Astrocyte (in vitro differentiated cells and primary cell): ENCODE data around the gene SLC24A4. TPM values are rescaled to one million over a fixed set of nuclear protein-coding genes. Genes with fewer than 3 reads are reported as not detected.

ENCODE experiments used
- DNase-seq: peaks from one replicate; pipeline ENCODE4 v3.0.0-alpha.2; 2010; ENCODE audit warnings: low read depth
- FAIRE-seq: peaks from 2 replicates; lab custom pipeline; 2011; peaks lifted over from hg19 to GRCh38; lab: Jason Lieb, UNC
- H2AFZ ChIP-seq: 2 replicates; pipeline ENCODE4 v1.6.0; 2012; ENCODE audit warnings: low read depth, low read length, inconsistent platforms
- H3K27ac ChIP-seq: 2 replicates; pipeline ENCODE4 v1.5.1; 2011; ENCODE audit warnings: low read depth, low read length, inconsistent platforms
- H3K27me3 ChIP-seq: 2 replicates; pipeline ENCODE4 v1.6.0; 2011; ENCODE audit warnings: low read length, inconsistent platforms; ENCODE audit not compliant: insufficient read depth
- H3K36me3 ChIP-seq: 2 replicates; pipeline ENCODE4 v1.5.1; 2011; ENCODE audit warnings: low read length, inconsistent platforms; ENCODE audit not compliant: insufficient read depth
- H3K4me1 ChIP-seq: 2 replicates; pipeline ENCODE4 v1.5.1; 2011; ENCODE audit warnings: low read length, inconsistent platforms; ENCODE audit not compliant: insufficient read depth
- H3K4me2 ChIP-seq: 2 replicates; pipeline ENCODE4 v1.6.0; 2012; ENCODE audit warnings: low read length, inconsistent platforms
- H3K4me3 ChIP-seq: 2 replicates; pipeline ENCODE4 v1.5.1; 2011; ENCODE audit warnings: low read depth, mild to moderate bottlenecking, low read length, inconsistent platforms; ENCODE audit not compliant: insufficient read depth
- H3K79me2 ChIP-seq: 2 replicates; pipeline ENCODE4 v1.6.0; 2012; ENCODE audit warnings: mild to moderate bottlenecking, low read length, inconsistent platforms; ENCODE audit not compliant: insufficient read depth
- H3K9ac ChIP-seq: 2 replicates; pipeline ENCODE4 v1.6.0; 2012; ENCODE audit warnings: mild to moderate bottlenecking, low read length, inconsistent platforms
- H3K9me3 ChIP-seq: 2 replicates; pipeline ENCODE4 v1.5.1; 2012; ENCODE audit warnings: low read depth, mild to moderate bottlenecking, low read length, inconsistent platforms; ENCODE audit not compliant: insufficient read depth
- H4K20me1 ChIP-seq: 2 replicates; pipeline ENCODE4 v1.6.0; 2012; ENCODE audit warnings: low read length, inconsistent platforms; ENCODE audit not compliant: insufficient read depth
- H3K27ac Mint-ChIP-seq: one replicate; pipeline ENCODE4 v1.8.0; 2021; ENCODE audit warnings: mild to moderate bottlenecking, mixed read lengths; ENCODE audit not compliant: unreplicated experiment
- H3K27me3 Mint-ChIP-seq: one replicate; pipeline ENCODE4 v1.8.0; 2021; ENCODE audit warnings: low read depth, mixed read lengths; ENCODE audit not compliant: unreplicated experiment
- H3K36me3 Mint-ChIP-seq: one replicate; pipeline ENCODE4 v1.8.0; 2021; ENCODE audit warnings: low read depth, mixed read lengths; ENCODE audit not compliant: unreplicated experiment
- H3K4me1 Mint-ChIP-seq: one replicate; pipeline ENCODE4 v1.8.0; 2021; ENCODE audit warnings: low read depth, mixed read lengths; ENCODE audit not compliant: unreplicated experiment
- H3K4me3 Mint-ChIP-seq: one replicate; pipeline ENCODE4 v1.8.0; 2021; ENCODE audit warnings: mild to moderate bottlenecking, moderate library complexity, mixed read lengths; ENCODE audit not compliant: unreplicated experiment
- H3K9me3 Mint-ChIP-seq: one replicate; pipeline ENCODE4 v1.8.0; 2021; ENCODE audit warnings: mild to moderate bottlenecking, mixed read lengths; ENCODE audit not compliant: unreplicated experiment
- CTCF ChIP-seq: IDR thresholded peaks from 2 replicates; pipeline ENCODE4 v1.5.1; 2011; ENCODE audit warnings: low read depth, mild to moderate bottlenecking, inconsistent platforms, low read length, moderate library complexity; ENCODE audit not compliant: insufficient read depth
- EZH2 ChIP-seq: IDR thresholded peaks from 2 replicates; pipeline ENCODE4 v1.6.1; 2012; ENCODE audit warnings: mild to moderate bottlenecking, low read length, inconsistent platforms; ENCODE audit not compliant: insufficient read depth
- total RNA-seq: library from RNA; stranded (reverse); gene quantifications from 2 replicates; pipeline ENCODE4 v1.2.1, GENCODE V29; 2021

The SLC24A4 gene
- total RNA-seq, 1 donor from 2014 or later, result not detected

GRCh38 chr14:92465353-92466055 is 142.5 kb downstream of the SLC24A4 start:
- Histone ChIP-seq H3K4me1 (peaks cover 9% of the 10 kb centered on the region), H3K4me2 (no peak overlapping the region), H3K9ac (no peak overlapping the region), H3K9me3 (peaks cover 6% of the 10 kb centered on the region), H3K27ac (no peak overlapping the region), H3K79me2 (no peaks in the 10 kb centered on the region), H3K36me3 (no peaks in the 10 kb centered on the region), H3K4me3 (no peak overlapping the region), H2AFZ (no peak overlapping the region), H3K27me3 (no peaks in the 10 kb centered on the region), H4K20me1 (no peaks in the 10 kb centered on the region)
- Mint-ChIP-seq H3K4me3 (no peak overlapping the region), H3K27ac (no peak overlapping the region), H3K27me3 (peaks cover 7% of the 10 kb centered on the region), H3K4me1 (peaks cover 8% of the 10 kb centered on the region), H3K36me3 (no peaks in the 10 kb centered on the region), H3K9me3 (peaks cover 7% of the 10 kb centered on the region)
- no peak for TF ChIP-seq EZH2
- TF ChIP-seq CTCF, result no peak
- no peak for DNase-seq
- no peak for FAIRE-seq

- no peak overlapping the region for H3K4me3 ChIP-seq
- Mint-ChIP-seq H3K27ac (no peak overlapping the region), H3K36me3 (no peaks in the 10 kb centered on the region), H3K4me1 (peaks cover 9% of the 10 kb centered on the region), H3K4me3 (no peak overlapping the region), H3K9me3 (peaks cover 7% of the 10 kb centered on the region), H3K27me3 (peaks cover 7% of the 10 kb centered on the region)
- no peak overlapping the region for H3K27ac ChIP-seq
- no peaks in the 10 kb centered on the region for H3K27me3 ChIP-seq
- FAIRE-seq (no peak), DNase-seq (no peak)
- H3K4me2 ChIP-seq, result no peak overlapping the region
- peaks cover 11% of the 10 kb centered on the region for H3K4me1 ChIP-seq
- H3K36me3 ChIP-seq, result no peaks in the 10 kb centered on the region
- H4K20me1 ChIP-seq, result no peaks in the 10 kb centered on the region
- peaks cover 6% of the 10 kb centered on the region for H3K9me3 ChIP-seq
- no peak overlapping the region for H3K9ac ChIP-seq
- TF ChIP-seq CTCF, result no peak
- TF ChIP-seq EZH2, result no peak
- H3K79me2 ChIP-seq, result no peaks in the 10 kb centered on the region
- no peak overlapping the region for H2AFZ ChIP-seq
Observed at GRCh38 chr14:92466059-92466458, 143.1 kb downstream of the SLC24A4 start.

- Mint-ChIP-seq H3K4me1 (peaks cover 34% of the 10 kb centered on the region), H3K27ac (no peak overlapping the region), H3K9me3 (peaks cover 7% of the 10 kb centered on the region), H3K4me3 (no peak overlapping the region), H3K36me3 (no peaks in the 10 kb centered on the region), H3K27me3 (no peaks in the 10 kb centered on the region)
- TF ChIP-seq CTCF (no peak), EZH2 (no peak)
- H3K27ac ChIP-seq, result no peak overlapping the region
- H3K4me3 ChIP-seq, result no peak overlapping the region
- no peak for DNase-seq
- peaks cover 14% of the 10 kb centered on the region for H3K4me1 ChIP-seq
- H4K20me1 ChIP-seq, result no peaks in the 10 kb centered on the region
- peaks cover 6% of the 10 kb centered on the region for H3K9me3 ChIP-seq
- no peak overlapping the region for H2AFZ ChIP-seq
- no peaks in the 10 kb centered on the region for H3K27me3 ChIP-seq
- no peak overlapping the region for H3K9ac ChIP-seq
- H3K79me2 ChIP-seq, result no peaks in the 10 kb centered on the region
- FAIRE-seq, result no peak
- no peaks in the 10 kb centered on the region for H3K36me3 ChIP-seq
- peak overlapping the region; percentile 37 for H3K4me2 ChIP-seq
Observed at GRCh38 chr14:92469515-92469914, 146.6 kb downstream of the SLC24A4 start.
